SKM-1 treated with dmso at 0.1 percent for 144 hours (cell line): Measurements from ENCODE around the gene ASCL5.

ENCODE experiments used
- DNase-seq: peaks from one replicate; lab custom pipeline; 2025; ENCODE audit not compliant: unreplicated experiment; lab: John Stamatoyannopoulos, UW

Gene ASCL5

GRCh38 chr1:201111156-201111555, 15.8 kb downstream of the ASCL5 start:
- no peak for DNase-seq

- no peak for DNase-seq
Observed at GRCh38 chr1:201110616-201111015, 16.4 kb downstream of the ASCL5 start.

- DNase-seq, result no peak
Observed at GRCh38 chr1:201110138-201110537, 16.8 kb downstream of the ASCL5 start.

- no peak for DNase-seq
Observed at GRCh38 chr1:201109651-201110050, 17.3 kb downstream of the ASCL5 start.

GRCh38 chr1:201108614-201109013, 18.4 kb downstream of the ASCL5 start:
- DNase-seq, result no peak

GRCh38 chr1:201105688-201106087, 21.3 kb downstream of the ASCL5 start:
- DNase-seq, result no peak

GRCh38 chr1:201104141-201104540, 22.8 kb downstream of the ASCL5 start:
- no peak for DNase-seq

- no peak for DNase-seq
Observed at GRCh38 chr1:201103666-201104065, 23.3 kb downstream of the ASCL5 start.

- DNase-seq, result no peak
Observed at GRCh38 chr1:201100169-201100930, 26.6 kb downstream of the ASCL5 start.

GRCh38 chr1:201098992-201099677, 27.8 kb downstream of the ASCL5 start:
- DNase-seq, result no peak

- no peak for DNase-seq
Observed at GRCh38 chr1:201096977-201097856, 29.8 kb downstream of the ASCL5 start.

GRCh38 chr1:201096041-201096461, 30.9 kb downstream of the ASCL5 start:
- no peak for DNase-seq

- DNase-seq, result no peak
Observed at GRCh38 chr1:201095581-201095980, 31.4 kb downstream of the ASCL5 start.

- no peak for DNase-seq
Observed at GRCh38 chr1:201094832-201095231, 32.2 kb downstream of the ASCL5 start.

GRCh38 chr1:201093962-201094361, 33.0 kb downstream of the ASCL5 start:
- DNase-seq, result no peak

GRCh38 chr1:201093561-201093960, 33.4 kb downstream of the ASCL5 start:
- no peak for DNase-seq

- DNase-seq, result no peak
Observed at GRCh38 chr1:201092738-201093137, 34.2 kb downstream of the ASCL5 start.

GRCh38 chr1:201091256-201091655, 35.7 kb downstream of the ASCL5 start:
- DNase-seq, result no peak

GRCh38 chr1:201090541-201090940, 36.4 kb downstream of the ASCL5 start:
- DNase-seq, result no peak

GRCh38 chr1:201089596-201089995, 37.4 kb downstream of the ASCL5 start:
- DNase-seq, result no peak

- no peak for DNase-seq
Observed at GRCh38 chr1:201088901-201089525, 38.0 kb downstream of the ASCL5 start.
